Breast epithelium (tissue), 3 donors: Measurements from ENCODE around the gene BRAF.

Experiments used
- POLR2A ChIP-seq: fragments of 450-650 bp; IDR thresholded peaks from one replicate; pipeline ENCODE4 v1.6.1; 2016; ENCODE audit warnings: antibody characterized with exemption, mild to moderate bottlenecking, moderate library complexity
- POLR2AphosphoS5 ChIP-seq, 3 donors: sonication (generic); formaldehyde crosslinking; IDR thresholded peaks; one replicate each; pipeline ENCODE4 v1.6.1; 2017; ENCODE audit warnings: antibody characterized with exemption in 3 of 3
- TF ChIP-seq, protein P1 (sequence below), 3 donors: fragments of 450-650 bp; IDR thresholded peaks; one replicate each; pipeline ENCODE4 v1.5.1; 2016 to 2017; ENCODE audit warnings: antibody characterized with exemption in 3 of 3, mild to moderate bottlenecking in 3 of 3, moderate library complexity in 3 of 3

DNA sequence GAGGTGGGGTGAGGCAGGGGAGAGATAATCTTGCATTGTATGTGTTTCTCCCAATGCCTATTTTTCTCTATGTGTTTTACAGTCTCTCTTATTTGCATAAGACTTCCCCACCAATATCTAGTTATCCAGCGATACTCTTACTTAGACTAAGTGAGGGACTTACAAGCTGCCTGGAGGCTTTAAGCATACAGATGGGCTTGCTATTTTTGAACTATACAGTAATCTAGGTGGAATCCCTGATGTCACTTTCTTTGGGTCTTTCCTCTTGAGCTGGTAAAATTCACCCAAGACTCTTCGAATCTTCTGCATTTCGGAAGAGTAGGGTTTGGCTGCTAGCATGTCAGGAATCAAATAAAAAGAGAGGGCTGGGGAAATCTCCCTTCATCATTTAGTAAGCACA is 151.6 kb downstream of the BRAF start:
- TF ChIP-seq, protein P1, sequence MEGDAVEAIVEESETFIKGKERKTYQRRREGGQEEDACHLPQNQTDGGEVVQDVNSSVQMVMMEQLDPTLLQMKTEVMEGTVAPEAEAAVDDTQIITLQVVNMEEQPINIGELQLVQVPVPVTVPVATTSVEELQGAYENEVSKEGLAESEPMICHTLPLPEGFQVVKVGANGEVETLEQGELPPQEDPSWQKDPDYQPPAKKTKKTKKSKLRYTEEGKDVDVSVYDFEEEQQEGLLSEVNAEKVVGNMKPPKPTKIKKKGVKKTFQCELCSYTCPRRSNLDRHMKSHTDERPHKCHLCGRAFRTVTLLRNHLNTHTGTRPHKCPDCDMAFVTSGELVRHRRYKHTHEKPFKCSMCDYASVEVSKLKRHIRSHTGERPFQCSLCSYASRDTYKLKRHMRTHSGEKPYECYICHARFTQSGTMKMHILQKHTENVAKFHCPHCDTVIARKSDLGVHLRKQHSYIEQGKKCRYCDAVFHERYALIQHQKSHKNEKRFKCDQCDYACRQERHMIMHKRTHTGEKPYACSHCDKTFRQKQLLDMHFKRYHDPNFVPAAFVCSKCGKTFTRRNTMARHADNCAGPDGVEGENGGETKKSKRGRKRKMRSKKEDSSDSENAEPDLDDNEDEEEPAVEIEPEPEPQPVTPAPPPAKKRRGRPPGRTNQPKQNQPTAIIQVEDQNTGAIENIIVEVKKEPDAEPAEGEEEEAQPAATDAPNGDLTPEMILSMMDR (IDR thresholded peaks at IDR 0.05): no peak
- TF ChIP-seq POLR2A (no peak), POLR2AphosphoS5 (IDR thresholded peaks at IDR 0.05) (no peak)
